ENCODE measurements around the gene ATP6V0B. TPM values are rescaled to one million over a fixed set of nuclear protein-coding genes. Genes with fewer than 3 reads are reported as not detected.

The ATP6V0B gene
- total and polyA plus RNA-seq, 9 of the 15 experiments (the other 6 are each of a cell fraction or from before 2014, with no cell fraction given) = 137 to 328 (median 220) TPM

- TF ChIP-seq ZNF518B (CRISPR knock-in tag; IDR thresholded peaks at IDR 0.05) = no peak
- TF ChIP-seq SMARCA4 (IDR thresholded peaks at IDR 0.05) = no peak
- TF ChIP-seq ZFX (CRISPR knock-in tag; IDR thresholded peaks at IDR 0.05) = no peak
- TF ChIP-seq TFAP4 (CRISPR knock-in tag; IDR thresholded peaks at IDR 0.05; ENCODE audit: borderline replicate concordance) = 0 out of 2 replicates have a peak, but pooled peaks have one; percentile 25
- TF ChIP-seq TEAD1 (CRISPR knock-in tag; IDR thresholded peaks at IDR 0.05) = no peak
- no peak for TF ChIP-seq CEBPZ (IDR thresholded peaks at IDR 0.05; ENCODE audit: borderline replicate concordance, low read depth, low read length)
- TF ChIP-seq ZNF140 (CRISPR knock-in tag; IDR thresholded peaks at IDR 0.05) = no peak
- TF ChIP-seq, protein P1, sequence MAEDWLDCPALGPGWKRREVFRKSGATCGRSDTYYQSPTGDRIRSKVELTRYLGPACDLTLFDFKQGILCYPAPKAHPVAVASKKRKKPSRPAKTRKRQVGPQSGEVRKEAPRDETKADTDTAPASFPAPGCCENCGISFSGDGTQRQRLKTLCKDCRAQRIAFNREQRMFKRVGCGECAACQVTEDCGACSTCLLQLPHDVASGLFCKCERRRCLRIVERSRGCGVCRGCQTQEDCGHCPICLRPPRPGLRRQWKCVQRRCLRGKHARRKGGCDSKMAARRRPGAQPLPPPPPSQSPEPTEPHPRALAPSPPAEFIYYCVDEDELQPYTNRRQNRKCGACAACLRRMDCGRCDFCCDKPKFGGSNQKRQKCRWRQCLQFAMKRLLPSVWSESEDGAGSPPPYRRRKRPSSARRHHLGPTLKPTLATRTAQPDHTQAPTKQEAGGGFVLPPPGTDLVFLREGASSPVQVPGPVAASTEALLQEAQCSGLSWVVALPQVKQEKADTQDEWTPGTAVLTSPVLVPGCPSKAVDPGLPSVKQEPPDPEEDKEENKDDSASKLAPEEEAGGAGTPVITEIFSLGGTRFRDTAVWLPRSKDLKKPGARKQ (CRISPR knock-in tag; IDR thresholded peaks at IDR 0.05) = no peak
- no peak for TF ChIP-seq KLF13 (tag; IDR thresholded peaks at IDR 0.05; ENCODE audit: borderline replicate concordance, low read depth)
- no peak for TF ChIP-seq CBX8 (IDR thresholded peaks at IDR 0.05; ENCODE audit: borderline replicate concordance, extremely low read depth, low read depth, low read length, poor library complexity, severe bottlenecking)
- no peak for TF ChIP-seq KHSRP (IDR thresholded peaks at IDR 0.05)
- TF ChIP-seq HDAC6 (IDR thresholded peaks at IDR 0.05; ENCODE audit: low read depth, low read length) = no peak
- TF ChIP-seq, protein P2, sequence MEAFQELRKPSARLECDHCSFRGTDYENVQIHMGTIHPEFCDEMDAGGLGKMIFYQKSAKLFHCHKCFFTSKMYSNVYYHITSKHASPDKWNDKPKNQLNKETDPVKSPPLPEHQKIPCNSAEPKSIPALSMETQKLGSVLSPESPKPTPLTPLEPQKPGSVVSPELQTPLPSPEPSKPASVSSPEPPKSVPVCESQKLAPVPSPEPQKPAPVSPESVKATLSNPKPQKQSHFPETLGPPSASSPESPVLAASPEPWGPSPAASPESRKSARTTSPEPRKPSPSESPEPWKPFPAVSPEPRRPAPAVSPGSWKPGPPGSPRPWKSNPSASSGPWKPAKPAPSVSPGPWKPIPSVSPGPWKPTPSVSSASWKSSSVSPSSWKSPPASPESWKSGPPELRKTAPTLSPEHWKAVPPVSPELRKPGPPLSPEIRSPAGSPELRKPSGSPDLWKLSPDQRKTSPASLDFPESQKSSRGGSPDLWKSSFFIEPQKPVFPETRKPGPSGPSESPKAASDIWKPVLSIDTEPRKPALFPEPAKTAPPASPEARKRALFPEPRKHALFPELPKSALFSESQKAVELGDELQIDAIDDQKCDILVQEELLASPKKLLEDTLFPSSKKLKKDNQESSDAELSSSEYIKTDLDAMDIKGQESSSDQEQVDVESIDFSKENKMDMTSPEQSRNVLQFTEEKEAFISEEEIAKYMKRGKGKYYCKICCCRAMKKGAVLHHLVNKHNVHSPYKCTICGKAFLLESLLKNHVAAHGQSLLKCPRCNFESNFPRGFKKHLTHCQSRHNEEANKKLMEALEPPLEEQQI (IDR thresholded peaks at IDR 0.05) = no peak
- TF ChIP-seq IRF2 (CRISPR knock-in tag; IDR thresholded peaks at IDR 0.05) = no peak
- no peak for TF ChIP-seq ZBTB1 (CRISPR knock-in tag; IDR thresholded peaks at IDR 0.05; ENCODE audit: borderline replicate concordance, low read depth)
- no peak for TF ChIP-seq FOXA1 (IDR thresholded peaks at IDR 0.05; ENCODE audit: borderline replicate concordance)
Measured at GRCh38 chr1:43934986-43935324, 39.8 kb upstream of the ATP6V0B start (continued).

All from K562 (cell line).